ENCODE results near the gene OTUB2. TPM values are rescaled to one million over a fixed set of nuclear protein-coding genes. Genes with fewer than 3 reads are reported as not detected.
A peak's percentile ranks its signal among the peaks of the same experiment; 100 is the strongest.

The OTUB2 gene
- total RNA-seq, 1 experiment from 2014 or later = 0.55 TPM

DNA sequence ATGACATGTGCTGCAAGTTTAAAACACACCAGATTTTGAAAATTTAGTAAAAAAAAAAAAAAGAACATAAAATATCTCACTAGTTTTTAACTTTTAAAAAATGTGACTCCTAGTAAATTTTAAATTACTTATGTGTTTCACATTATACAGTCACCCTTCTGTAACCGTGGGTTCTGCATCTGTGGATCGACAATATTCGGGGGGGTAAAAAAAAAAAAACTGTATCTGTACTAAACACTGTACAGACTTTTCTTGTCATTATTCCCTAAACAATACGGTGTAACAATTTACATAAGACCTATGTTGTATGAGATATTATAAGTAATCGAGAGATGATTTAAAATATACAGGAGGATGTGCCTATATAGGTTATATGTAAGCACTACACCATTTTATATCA, 51.7 kb downstream of the OTUB2 start:
- no TSS peak for BruUV-seq (replicated peaks)
- POLR2A ChIA-PET (ENCODE audit: unreplicated experiment) = no interaction called here

GRCh38 chr14:94079891-94080620, 53.9 kb downstream of the OTUB2 start:
- peak overlapping the region; percentile 91 for H2AFZ ChIP-seq
- no peaks in the 10 kb centered on the region for H3F3A ChIP-seq (ENCODE audit: insufficient read depth, low read depth)
- no peak overlapping the region for H3K27ac ChIP-seq
- H3K9me3 ChIP-seq (ENCODE audit: insufficient read depth, low read depth) = peaks cover 5% of the 10 kb centered on the region; the same call in 1 of the 2 replicates
- H3K27me3 ChIP-seq (ENCODE audit: insufficient read depth, low read depth) = no peaks in the 10 kb centered on the region
- POLR2A ChIA-PET (ENCODE audit: unreplicated experiment) = no interaction called here
- CTCF ChIA-PET = no interaction called here
- intact Hi-C loops (cut with micrococcal nuclease; ENCODE audit: unreplicated experiment) = no loop called here
- peaks cover 15% of the 10 kb centered on the region for H3K36me3 ChIP-seq (ENCODE audit: low read depth)
- peak overlapping the region; percentile 79 for H3K4me3 ChIP-seq
- H3K4me1 ChIP-seq (replicated peaks; ENCODE audit: insufficient read depth) = peaks cover 15% of the 10 kb centered on the region
- BruUV-seq (replicated peaks) = no TSS peak
- H4K20me1 ChIP-seq (ENCODE audit: insufficient read depth) = peaks cover 3% of the 10 kb centered on the region; the same call in 1 of the 2 replicates
- H3K4me2 ChIP-seq = peak overlapping the region; percentile 93
- H3K79me2 ChIP-seq (ENCODE audit: low read depth) = peaks cover 58% of the 10 kb centered on the region
- no peak for DNase-seq
- H3K9me2 ChIP-seq (ENCODE audit: insufficient read depth) = no peaks in the 10 kb centered on the region
- TF ChIP-seq EZH2 (IDR thresholded peaks at IDR 0.05; ENCODE audit: low read depth) (no peak), CTCF (conservative IDR thresholded peaks at IDR 0.05) (no peak)

More for the DNA sequence above, 51.7 kb downstream of the OTUB2 start:
- H3K79me2 ChIP-seq (ENCODE audit: low read depth) = peaks cover 80% of the 10 kb centered on the region
- no peak overlapping the region for H3K27ac ChIP-seq
- peaks cover 15% of the 10 kb centered on the region for H3K36me3 ChIP-seq (ENCODE audit: low read depth)
- H3K27me3 ChIP-seq (ENCODE audit: insufficient read depth, low read depth) = no peaks in the 10 kb centered on the region
- H3K9me2 ChIP-seq (ENCODE audit: insufficient read depth) = no peaks in the 10 kb centered on the region
- no peak overlapping the region for H3K4me3 ChIP-seq
- H2AFZ ChIP-seq = no peak overlapping the region
- H4K20me1 ChIP-seq (ENCODE audit: insufficient read depth) = peaks cover 3% of the 10 kb centered on the region; the same call in 1 of the 2 replicates
- H3K9me3 ChIP-seq (ENCODE audit: insufficient read depth, low read depth) = peaks cover 10% of the 10 kb centered on the region
- DNase-seq = no peak
- no peaks in the 10 kb centered on the region for H3F3A ChIP-seq (ENCODE audit: insufficient read depth, low read depth)
- intact Hi-C loops (cut with micrococcal nuclease; ENCODE audit: unreplicated experiment) = no loop called here
- CTCF ChIA-PET = no interaction called here
- H3K4me2 ChIP-seq = no peak overlapping the region
- TF ChIP-seq CTCF (conservative IDR thresholded peaks at IDR 0.05) = no peak
- TF ChIP-seq EZH2 (IDR thresholded peaks at IDR 0.05; ENCODE audit: low read depth) = no peak
- peaks cover 15% of the 10 kb centered on the region for H3K4me1 ChIP-seq (replicated peaks; ENCODE audit: insufficient read depth)

- CTCF ChIA-PET = interaction anchor here (0.6 kb wide), 1 partner anchor 56 kb away, joined by 3 read pairs; no protein-coding TSS in a partner anchor
- H3K9me3 ChIP-seq (ENCODE audit: insufficient read depth, low read depth) = no peaks in the 10 kb centered on the region
- DNase-seq = peak; percentile 76 to 82
- intact Hi-C loops (cut with micrococcal nuclease; ENCODE audit: unreplicated experiment) = no loop called here
- TF ChIP-seq EZH2 (IDR thresholded peaks at IDR 0.05; ENCODE audit: low read depth) (no peak), CTCF (conservative IDR thresholded peaks at IDR 0.05) (no peak)
- H2AFZ ChIP-seq = peak within 1 kb of the TSS; percentile 91
- POLR2A ChIA-PET (ENCODE audit: unreplicated experiment) = interaction anchor here (0.7 kb wide), 1 partner anchor 1117 kb away, joined by 3 read pairs; no protein-coding TSS in a partner anchor
- H3K9me2 ChIP-seq (ENCODE audit: insufficient read depth) = no peaks in the 10 kb centered on the region
- H3K4me2 ChIP-seq = peak within 1 kb of the TSS; percentile 93
- peaks cover 15% of the 10 kb centered on the region for H3K4me1 ChIP-seq (replicated peaks; ENCODE audit: insufficient read depth)
- peak within 1 kb of the TSS; percentile 47 for H3K27ac ChIP-seq
- peak within 1 kb of the TSS; percentile 79 for H3K4me3 ChIP-seq
- H3K27me3 ChIP-seq (ENCODE audit: insufficient read depth, low read depth) = no peaks in the 10 kb centered on the region
- peaks cover 15% of the 10 kb centered on the region for H3K36me3 ChIP-seq (ENCODE audit: low read depth)
- no peaks in the 10 kb centered on the region for H3F3A ChIP-seq (ENCODE audit: insufficient read depth, low read depth)
- peaks cover 51% of the 10 kb centered on the region for H3K79me2 ChIP-seq (ENCODE audit: low read depth)
- peaks cover 3% of the 10 kb centered on the region; the same call in 1 of the 2 replicates for H4K20me1 ChIP-seq (ENCODE audit: insufficient read depth)
- BruUV-seq (replicated peaks) = no TSS peak
Measured at GRCh38 chr14:94080621-94081385, 54.7 kb downstream of the OTUB2 start, which contains the start of the genes DDX24 and IFI27L1. Gene DDX24, minus strand, starts transcription at chr14:94081202. Its CDS starts 1,460 bp downstream, at chr14:94079742. Gene IFI27L1, plus strand, starts transcription at chr14:94081310. Its CDS starts 15,628 bp downstream, at chr14:94096938.
